Uterus (tissue), 2 donors: ENCODE results near the gene SOX10.

Experiments
- CTCF ChIP-seq, 4 experiments: fragments of 200-600 bp in 2 of 4; fragments of 450-650 bp in 2 of 4; sonication (generic) in 2 of 4; IDR thresholded peaks; one replicate each; pipeline ENCODE4 v1.5.1; 2016 to 2019; ENCODE audit warnings: antibody characterized with exemption in 4 of 4, mild to moderate bottlenecking in 2 of 4, moderate library complexity in 1 of 4
- POLR2A ChIP-seq, 2 donors: fragments of 450-650 bp; IDR thresholded peaks; one replicate each; pipeline ENCODE4 v1.6.1; 2016; ENCODE audit warnings: antibody characterized with exemption in 2 of 2, mild to moderate bottlenecking in 1 of 2, moderate library complexity in 1 of 2

DNA sequence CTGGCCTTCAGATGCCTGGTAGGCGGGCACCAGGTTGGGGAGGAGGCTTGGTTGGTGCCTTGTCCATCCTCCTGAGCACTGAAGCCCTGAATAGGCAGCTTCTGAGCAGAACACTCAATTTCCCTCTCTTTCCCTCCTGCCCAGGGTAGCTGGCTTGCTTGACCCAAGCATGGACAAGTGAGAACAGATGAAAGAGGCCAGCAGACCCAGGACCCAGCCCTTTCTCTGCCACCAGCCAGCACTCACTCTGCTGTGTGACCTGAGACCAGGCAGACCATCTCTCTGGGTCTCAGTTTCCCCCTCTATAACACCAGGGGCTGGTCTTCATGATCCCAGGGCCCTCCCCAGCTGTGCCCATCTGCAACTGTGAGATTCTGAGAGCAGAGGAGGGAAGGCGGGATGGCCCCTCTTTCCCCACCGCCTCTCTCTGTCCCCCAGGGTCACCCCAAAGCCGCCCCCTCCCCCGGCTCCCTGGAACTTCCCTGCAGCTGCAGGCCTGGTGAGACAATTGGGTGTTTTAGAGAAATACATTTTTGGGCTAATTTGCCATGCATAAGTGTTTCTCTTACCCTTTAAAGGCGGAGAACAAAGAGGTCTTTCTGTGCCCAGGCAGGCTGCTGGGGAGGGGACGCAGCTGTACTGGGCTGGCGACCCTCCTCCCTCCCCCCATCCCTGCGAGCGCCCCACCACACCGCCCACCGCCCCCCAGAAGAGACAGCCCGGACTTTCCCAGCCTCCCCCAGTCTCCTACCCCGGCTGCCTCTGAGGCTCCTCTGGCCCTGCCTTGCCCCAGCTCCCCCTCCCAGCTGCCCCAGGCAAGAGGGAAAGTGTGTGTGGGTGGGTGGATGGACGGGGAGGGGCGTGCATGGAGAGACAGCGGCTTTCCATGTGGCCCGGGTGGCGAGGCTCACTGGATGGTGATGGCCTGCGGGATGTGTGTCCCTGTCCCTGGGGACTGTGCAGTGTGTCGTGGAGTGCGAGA is 42.1 kb upstream of the SOX10 start:
- TF ChIP-seq CTCF (IDR thresholded peaks at IDR 0.05) (no peak), POLR2A (IDR thresholded peaks at IDR 0.05) (no peak)
